ENCODE data around the gene CRYGB.
"Not testable (repeated sequence)": the region's sequence is repeated elsewhere in the genome, so short reads cannot be mapped to it uniquely, and the experiment has no call there.

CRYGB gene

GRCh38 chr2:208112969-208113368 is 33.0 kb downstream of the CRYGB start:
- DNase-seq (ENCODE audit: low read depth in 2 of 2): no peak

DNA sequence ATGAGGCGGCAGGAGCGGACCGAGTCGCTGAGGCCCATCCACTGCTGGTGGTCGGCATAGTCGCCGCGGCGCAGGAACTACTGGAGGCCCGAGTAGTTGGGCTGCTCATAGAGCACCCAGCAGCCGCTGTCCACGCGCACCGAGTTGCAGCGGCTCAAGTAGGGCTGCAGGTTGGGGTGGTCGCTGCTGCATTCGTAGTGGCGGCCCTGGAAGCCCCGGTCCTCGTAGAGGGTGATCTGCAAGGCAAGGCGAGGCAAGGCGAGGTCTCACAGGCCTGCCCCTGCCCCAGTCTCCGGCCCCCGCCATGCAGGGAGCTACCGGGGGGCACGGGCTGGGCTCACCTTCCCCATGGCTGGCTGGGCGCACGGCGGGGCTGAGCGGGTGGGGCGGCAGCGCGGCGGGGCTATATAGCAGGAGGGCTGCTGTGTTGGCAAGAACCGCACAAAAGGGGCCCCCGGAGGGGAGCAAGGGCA is 33.6 kb downstream of the CRYGB start:
- DNase-seq (ENCODE audit: low read depth in 2 of 2): not testable (repeated sequence)

- no peak for DNase-seq (ENCODE audit: low read depth in 2 of 2)
These were observed 42.3 kb downstream of the CRYGB start for GRCh38 chr2:208103616-208104015.

DNA sequence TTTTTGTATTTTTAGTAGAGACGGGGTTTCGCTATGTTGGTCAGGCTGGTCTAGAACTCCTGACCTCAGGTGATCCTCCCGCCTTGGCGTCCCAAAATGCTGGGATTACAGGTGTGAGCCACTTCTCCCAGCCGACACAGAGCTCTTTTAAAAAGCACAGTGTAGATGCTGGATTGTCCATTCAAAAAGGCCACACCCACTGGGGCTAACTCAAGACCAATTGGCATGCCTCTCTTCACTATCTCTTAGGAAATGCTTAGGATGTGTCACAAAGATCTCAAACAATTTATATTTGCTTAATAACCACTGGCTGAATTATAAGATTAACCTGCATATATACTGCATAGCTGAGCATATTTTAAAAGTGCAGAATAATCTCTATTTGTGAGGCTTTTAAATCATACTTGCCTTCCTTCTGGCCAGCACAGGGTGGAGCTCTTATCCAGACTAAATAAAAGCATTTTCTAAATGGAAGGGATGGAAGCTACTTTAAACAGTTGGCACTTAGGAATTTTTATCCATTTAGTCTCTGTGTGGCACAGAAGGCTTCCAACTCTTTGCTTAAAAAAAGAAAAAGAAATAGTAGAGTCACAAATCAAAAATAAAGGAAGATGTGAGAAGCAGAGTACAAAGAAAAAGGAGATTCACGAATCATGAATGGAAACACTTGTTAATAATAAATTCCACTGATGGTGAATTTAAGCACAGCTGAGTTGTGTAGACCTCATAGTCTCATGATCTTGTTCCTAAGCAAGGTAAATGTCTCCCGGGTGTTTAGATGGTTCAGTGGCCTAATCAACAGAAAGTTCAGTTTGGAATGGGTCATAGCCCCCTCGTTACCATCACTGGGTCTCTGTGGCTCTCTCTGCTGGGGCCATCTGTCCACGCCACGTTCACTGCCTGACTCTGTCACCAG is 44.0 kb downstream of the CRYGB start:
- no peak for DNase-seq (ENCODE audit: low read depth in 2 of 2)

- no peak for DNase-seq (ENCODE audit: low read depth in 2 of 2)
These were observed 46.1 kb downstream of the CRYGB start for GRCh38 chr2:208099682-208100470.

DNA sequence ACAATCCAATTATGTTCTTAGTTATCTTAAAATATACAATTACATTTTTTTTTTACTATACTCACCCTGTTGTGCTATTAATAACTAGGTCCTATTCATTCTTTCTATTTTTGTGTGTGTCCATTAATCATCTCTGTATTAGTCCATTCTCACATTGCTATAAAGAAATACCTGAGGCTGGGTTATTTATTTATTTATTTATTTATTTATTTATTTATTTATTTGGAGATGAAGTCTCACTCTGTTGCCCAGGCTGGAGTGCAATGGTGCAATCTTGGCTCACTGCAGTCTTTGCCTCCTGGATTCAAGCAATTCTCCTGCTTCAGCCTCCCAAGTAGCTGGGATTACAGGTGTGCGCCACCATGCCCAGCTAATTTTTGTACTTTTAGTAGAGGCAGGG is 47.3 kb downstream of the CRYGB start:
- DNase-seq (ENCODE audit: low read depth in 2 of 2): not testable (repeated sequence)

DNA sequence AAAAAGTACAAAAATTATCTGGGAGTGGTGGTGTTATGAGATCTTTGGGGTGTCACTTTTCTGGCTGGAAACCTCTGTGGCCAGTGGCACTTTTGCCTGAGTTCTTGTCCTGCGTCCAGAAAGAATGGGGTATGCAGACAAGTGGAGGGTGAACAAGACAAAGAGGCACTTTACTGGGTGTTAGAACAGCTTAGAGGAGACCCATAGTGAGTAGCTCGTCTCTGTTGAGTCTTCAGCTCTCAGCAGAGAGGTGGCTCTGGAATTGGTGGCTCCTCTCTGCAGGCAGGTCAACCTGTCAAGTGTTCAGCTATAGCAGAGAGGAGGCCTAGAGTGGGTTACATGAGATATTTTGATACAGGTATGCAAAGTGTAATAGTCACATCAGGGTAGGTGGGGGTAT is 47.7 kb downstream of the CRYGB start:
- no peak for DNase-seq (ENCODE audit: low read depth in 2 of 2)

GRCh38 chr2:208097801-208098200 is 48.2 kb downstream of the CRYGB start:
- DNase-seq (ENCODE audit: low read depth in 2 of 2): no peak

DNA sequence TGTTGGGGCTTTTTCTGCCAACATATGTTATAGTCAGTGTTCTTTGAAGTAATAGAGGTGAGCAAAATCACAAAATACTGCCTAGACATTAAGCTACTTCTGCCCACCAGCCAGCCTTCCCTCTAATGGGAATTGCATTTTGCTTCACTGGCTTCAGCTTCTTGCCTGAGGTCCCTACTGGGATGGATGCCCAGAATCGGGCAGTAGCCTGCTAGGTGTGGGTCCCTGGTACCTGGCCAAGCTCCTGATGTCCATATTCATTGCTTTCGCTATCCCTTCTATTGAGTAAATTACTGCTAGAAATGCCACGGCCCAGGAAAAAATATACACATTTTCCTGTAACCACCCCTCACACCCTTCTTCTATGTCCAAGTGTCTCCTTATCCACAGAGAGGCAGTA is 48.6 kb downstream of the CRYGB start:
- DNase-seq (ENCODE audit: low read depth in 2 of 2): no peak

DNA sequence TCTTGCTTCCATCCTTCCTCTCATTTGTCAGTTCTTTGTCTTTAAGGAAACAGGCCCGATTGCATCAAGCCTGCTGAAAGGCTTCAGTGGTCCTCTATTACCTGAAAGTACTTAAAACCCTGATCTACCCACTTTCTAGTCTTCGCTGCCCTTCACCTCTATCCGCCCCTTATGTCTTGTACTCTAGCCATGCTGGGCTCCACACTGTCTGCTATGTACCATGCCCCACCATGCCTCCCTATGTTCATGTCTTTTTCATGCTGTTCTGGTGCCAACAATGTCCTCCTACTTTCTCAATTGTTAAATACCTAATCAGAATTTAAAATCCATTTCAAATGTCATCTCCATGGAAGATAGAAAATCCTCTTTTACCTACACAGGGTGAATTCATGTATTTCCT is 49.9 kb downstream of the CRYGB start:
- DNase-seq (ENCODE audit: low read depth in 2 of 2): no peak

DNA sequence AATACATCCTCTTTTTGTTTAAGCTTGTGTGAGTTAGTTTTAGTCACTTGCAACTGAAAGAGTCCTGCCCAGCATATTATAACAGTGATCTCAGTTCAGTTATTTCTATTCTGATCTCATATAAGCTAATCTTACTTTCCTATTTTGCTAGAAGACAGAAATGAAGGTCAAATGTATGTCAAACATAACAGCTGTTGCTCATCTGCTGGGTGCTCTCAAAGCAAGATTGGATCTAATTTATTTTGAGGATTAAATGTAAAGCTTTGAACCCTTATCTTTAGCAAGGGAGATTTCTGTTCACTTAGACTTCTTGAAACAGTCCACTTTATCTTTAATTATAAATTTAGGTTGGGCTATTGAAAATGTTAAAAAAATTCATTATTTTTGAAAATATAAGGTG is 52.8 kb downstream of the CRYGB start:
- no peak for DNase-seq (ENCODE audit: low read depth in 2 of 2)

All from stimulated activated CD4-positive, alpha-beta T cell treated with anti-CD3 and anti-CD28 coated beads, Interleukin-12 subunit alpha, Interleukin-12 subunit beta, amount 100 ng/mL, for 24 hours (primary cell).